ENCODE data around the gene SLC23A3.

GRCh38 chr2:219180961-219181360 lies 11.1 kb upstream of the SLC23A3 start:
- TF ChIP-seq, protein P1, sequence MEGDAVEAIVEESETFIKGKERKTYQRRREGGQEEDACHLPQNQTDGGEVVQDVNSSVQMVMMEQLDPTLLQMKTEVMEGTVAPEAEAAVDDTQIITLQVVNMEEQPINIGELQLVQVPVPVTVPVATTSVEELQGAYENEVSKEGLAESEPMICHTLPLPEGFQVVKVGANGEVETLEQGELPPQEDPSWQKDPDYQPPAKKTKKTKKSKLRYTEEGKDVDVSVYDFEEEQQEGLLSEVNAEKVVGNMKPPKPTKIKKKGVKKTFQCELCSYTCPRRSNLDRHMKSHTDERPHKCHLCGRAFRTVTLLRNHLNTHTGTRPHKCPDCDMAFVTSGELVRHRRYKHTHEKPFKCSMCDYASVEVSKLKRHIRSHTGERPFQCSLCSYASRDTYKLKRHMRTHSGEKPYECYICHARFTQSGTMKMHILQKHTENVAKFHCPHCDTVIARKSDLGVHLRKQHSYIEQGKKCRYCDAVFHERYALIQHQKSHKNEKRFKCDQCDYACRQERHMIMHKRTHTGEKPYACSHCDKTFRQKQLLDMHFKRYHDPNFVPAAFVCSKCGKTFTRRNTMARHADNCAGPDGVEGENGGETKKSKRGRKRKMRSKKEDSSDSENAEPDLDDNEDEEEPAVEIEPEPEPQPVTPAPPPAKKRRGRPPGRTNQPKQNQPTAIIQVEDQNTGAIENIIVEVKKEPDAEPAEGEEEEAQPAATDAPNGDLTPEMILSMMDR (conservative IDR thresholded peaks at IDR 0.05; ENCODE audit: low read depth, low read length) = no peak
- TF ChIP-seq EZH2 (IDR thresholded peaks at IDR 0.05; ENCODE audit: low read length, unreplicated experiment) (no peak), EZH2phosphoT487 (IDR thresholded peaks at IDR 0.05; ENCODE audit: borderline replicate concordance, low read length) (no peak)
